ENCODE results near the gene C9. TPM values are rescaled to one million over a fixed set of nuclear protein-coding genes. Genes with fewer than 3 reads are reported as not detected.
"Not testable (repeated sequence)": the region's sequence is repeated elsewhere in the genome, so short reads cannot be mapped to it uniquely, and the experiment has no call there.

The C9 gene
- total RNA-seq, 1 experiment from 2014 or later, result not detected

GRCh38 chr5:39331861-39332381 is 32.4 kb downstream of the C9 start:
- no peak for DNase-seq (ENCODE audit: low read depth)

GRCh38 chr5:39328731-39329130 is 35.6 kb downstream of the C9 start:
- no peak for DNase-seq (ENCODE audit: low read depth)

GRCh38 chr5:39323542-39323941 is 40.8 kb downstream of the C9 start:
- DNase-seq (ENCODE audit: low read depth), result no peak

GRCh38 chr5:39319395-39319794 is 44.9 kb downstream of the C9 start:
- no peak for DNase-seq (ENCODE audit: low read depth)

GRCh38 chr5:39316464-39316863 is 47.8 kb downstream of the C9 start:
- DNase-seq (ENCODE audit: low read depth), result not testable (repeated sequence)

- no peak for DNase-seq (ENCODE audit: low read depth)
Measured at GRCh38 chr5:39315995-39316394, 48.3 kb downstream of the C9 start.

GRCh38 chr5:39314591-39314990 is 49.7 kb downstream of the C9 start:
- DNase-seq (ENCODE audit: low read depth), result no peak

GRCh38 chr5:39309534-39309933 is 54.8 kb downstream of the C9 start:
- no peak for DNase-seq (ENCODE audit: low read depth)

- DNase-seq (ENCODE audit: low read depth), result no peak
Measured at GRCh38 chr5:39302472-39302871, 61.8 kb downstream of the C9 start.

- DNase-seq (ENCODE audit: low read depth), result no peak
Measured at GRCh38 chr5:39301406-39301805, 62.9 kb downstream of the C9 start.

- DNase-seq (ENCODE audit: low read depth), result no peak
Measured at GRCh38 chr5:39299962-39300361, 64.3 kb downstream of the C9 start.

- DNase-seq (ENCODE audit: low read depth), result no peak
Measured at GRCh38 chr5:39294736-39295135, 69.6 kb downstream of the C9 start.

- no peak for DNase-seq (ENCODE audit: low read depth)
Measured at GRCh38 chr5:39284552-39284951, 79.7 kb downstream of the C9 start.

- peak; percentile 66 for DNase-seq (ENCODE audit: low read depth)
Measured at GRCh38 chr5:39283231-39283818, 81.0 kb downstream of the C9 start.

GRCh38 chr5:39282561-39282960 is 81.7 kb downstream of the C9 start:
- DNase-seq (ENCODE audit: low read depth), result no peak

- not testable (repeated sequence) for DNase-seq (ENCODE audit: low read depth)
Measured at GRCh38 chr5:39275865-39276264, 88.4 kb downstream of the C9 start.

GRCh38 chr5:39274398-39275085 is 89.8 kb downstream of the C9 start:
- DNase-seq (ENCODE audit: low read depth), result no peak

- no peak for DNase-seq (ENCODE audit: low read depth)
Measured at GRCh38 chr5:39273314-39273954, 90.9 kb downstream of the C9 start.

- not testable (repeated sequence) for DNase-seq (ENCODE audit: low read depth)
Measured at GRCh38 chr5:39272869-39273231, 91.4 kb downstream of the C9 start.

- DNase-seq (ENCODE audit: low read depth), result no peak
Measured at GRCh38 chr5:39270225-39270848, 94.0 kb downstream of the C9 start.

GRCh38 chr5:39267186-39267585 is 97.1 kb downstream of the C9 start:
- no peak for DNase-seq (ENCODE audit: low read depth)

- peak; percentile 62 for DNase-seq (ENCODE audit: low read depth)
Measured at GRCh38 chr5:39266442-39266841, 97.9 kb downstream of the C9 start.

Measured in HT1080 (cell line).